B cell (primary cell): ENCODE measurements around the gene ALDH8A1. TPM values are rescaled to one million over a fixed set of nuclear protein-coding genes. Genes with fewer than 3 reads are reported as not detected.

Experiments used
- ATAC-seq: fragments of 200-7000 bp; cut with Tn5 transposase; one replicate; pipeline ENCODE4 v1.10.0; 2021; ENCODE audit warnings: low read depth, mild to moderate bottlenecking, moderate number of reproducible peaks, moderate library complexity
- CTCF ChIA-PET: fragments of 350-600 bp; sonication (Branson Sonifier 250); formaldehyde crosslinking; loops from one replicate; lab custom pipeline; 2021; ENCODE audit warnings: antibody characterized with exemption, inconsistent platforms; lab: Charles Lee
- POLR2A ChIA-PET: fragments of 350-600 bp; sonication (Branson Sonifier 250); formaldehyde crosslinking; loops from one replicate; lab custom pipeline; 2021; ENCODE audit warnings: antibody characterized with exemption; lab: Charles Lee
- DNase-seq: peaks from one replicate; pipeline ENCODE4 v3.0.0; 2013
- H2AFZ ChIP-seq: 2 replicates; pipeline ENCODE4 v1.6.1; 2012; ENCODE audit warnings: mild to moderate bottlenecking, low read depth, low read length; ENCODE audit not compliant: insufficient read depth, poor library complexity, severe bottlenecking
- H3K27ac ChIP-seq, 2 donors: 1 replicate in 1 of 2; 2 replicates in 1 of 2; pipeline ENCODE4 v1.5.1; 2012 to 2013; ENCODE audit warnings: low read length in 2 of 2, mild to moderate bottlenecking in 2 of 2, moderate library complexity in 1 of 2
- H3K27me3 ChIP-seq, 4 experiments: fragments of 200-600 bp in 1 of 4; sonication (generic) in 1 of 4; replicated peaks in 1 of 4; 1 replicate in 2 of 4; 2 replicates in 2 of 4; pipeline versions ENCODE4 v1.6.1 to v1.7.0; 2013 to 2016; ENCODE audit warnings: low read length in 3 of 4, mild to moderate bottlenecking in 2 of 4, mixed read lengths in 1 of 4, moderate library complexity in 1 of 4; ENCODE audit not compliant: insufficient read depth in 4 of 4, control insufficient read depth in 3 of 4; ENCODE audit errors: control extremely low read depth in 1 of 4
- H3K36me3 ChIP-seq, 2 experiments: replicated peaks in 1 of 2; 1 replicate in 1 of 2; 2 replicates in 1 of 2; pipeline versions ENCODE4 v1.6.1 to v1.7.1; 2013; ENCODE audit warnings: low read length in 1 of 2; ENCODE audit not compliant: insufficient read depth in 2 of 2, control insufficient read depth in 1 of 2; ENCODE audit errors: control extremely low read depth in 1 of 2, extremely low read depth in 1 of 2
- H3K4me1 ChIP-seq, 2 donors: fragments of 200-600 bp in 1 of 2; sonication (generic) in 1 of 2; 1 replicate in 1 of 2; 2 replicates in 1 of 2; pipeline versions ENCODE4 v1.5.1 to v1.6.1; 2013 to 2017; ENCODE audit warnings: low read length in 2 of 2; ENCODE audit not compliant: control insufficient read depth in 2 of 2, insufficient read depth in 2 of 2
- H3K4me2 ChIP-seq: replicated peaks from 2 replicates; pipeline ENCODE3; 2012; ENCODE audit warnings: mild to moderate bottlenecking, low read depth, low read length; ENCODE audit not compliant: poor library complexity, severe bottlenecking
- H3K4me3 ChIP-seq, 5 experiments: fragments of 200-600 bp in 1 of 5; sonication (generic) in 1 of 5; 1 replicate in 3 of 5; 2 replicates in 2 of 5; pipeline versions ENCODE4 v1.5.1 to v1.7.0; 2011 to 2016; ENCODE audit warnings: low read length in 4 of 5, mild to moderate bottlenecking in 4 of 5, low read depth in 2 of 5, control low read depth in 1 of 5, moderate library complexity in 1 of 5; ENCODE audit not compliant: insufficient read depth in 1 of 5; ENCODE audit errors: control extremely low read depth in 1 of 5, extremely low read depth in 1 of 5
- H3K79me2 ChIP-seq: fragments of 200-600 bp; sonication (generic); one replicate; pipeline ENCODE4 v1.6.0; 2016; ENCODE audit warnings: low read length; ENCODE audit not compliant: control insufficient read depth, insufficient read depth
- H3K9ac ChIP-seq: fragments of 200-600 bp; sonication (generic); 2 replicates; pipeline ENCODE4 v1.6.1; 2017; ENCODE audit warnings: mild to moderate bottlenecking, low read length, moderate library complexity
- H3K9me3 ChIP-seq, 3 donors: one replicate each; pipeline versions ENCODE4 v1.6.1 to v1.7.1; 2013; ENCODE audit warnings: low read length in 2 of 3; ENCODE audit not compliant: control insufficient read depth in 2 of 3, insufficient read depth in 1 of 3; ENCODE audit errors: control extremely low read depth in 1 of 3
- H4K20me1 ChIP-seq: 2 replicates; pipeline ENCODE4 v1.6.0; 2012; ENCODE audit warnings: mild to moderate bottlenecking, low read length; ENCODE audit not compliant: insufficient read depth, control insufficient read depth, poor library complexity, severe bottlenecking
- H3K27ac Mint-ChIP-seq: one replicate; pipeline ENCODE4 v1.8.0; 2021; ENCODE audit warnings: mixed read lengths
- H3K27me3 Mint-ChIP-seq: one replicate; pipeline ENCODE4 v1.8.0; 2021; ENCODE audit warnings: mixed read lengths
- H3K4me1 Mint-ChIP-seq: one replicate; pipeline ENCODE4 v1.8.0; 2021; ENCODE audit warnings: mixed read lengths
- H3K4me3 Mint-ChIP-seq: one replicate; pipeline ENCODE4 v1.8.0; 2021; ENCODE audit warnings: mixed read lengths
- H3K9me3 Mint-ChIP-seq: one replicate; pipeline ENCODE4 v1.8.0; 2022; ENCODE audit warnings: mixed read lengths; ENCODE audit not compliant: insufficient read depth
- EZH2 ChIP-seq: IDR thresholded peaks from 2 replicates; pipeline ENCODE4 v1.6.1; 2012; ENCODE audit warnings: borderline replicate concordance, low read depth, mild to moderate bottlenecking, moderate library complexity, low read length; ENCODE audit not compliant: insufficient read depth, poor library complexity, severe bottlenecking
- WGBS: methylation state at CpG from one replicate; pipeline ENCODE4 v1.1.5; 2013; ENCODE audit warnings: missing lambda C conversion rate; ENCODE audit not compliant: insufficient coverage; 5-methylcytosine and 5-hydroxymethylcytosine counted together
- intact Hi-C: fragments of 100-400 bp; cut with micrococcal nuclease; formaldehyde crosslinking; loops from one replicate; pipeline ENCODE4 v1.10.0; 2022
- polyA plus RNA-seq: library from polyadenylated mRNA; depleted of rRNA; stranded (reverse); fragments of >200 nt; gene quantifications from 2 replicates; pipeline ENCODE4 v1.2.3, GENCODE V29; 2012
- total RNA-seq, 2 donors: library from RNA; stranded (reverse); fragments of 120-200 nt in 1 of 2; gene quantifications; 1 replicate in 1 of 2; 2 replicates in 1 of 2; pipeline versions ENCODE4 v1.2.3 to v1.2.4, GENCODE V29; 2013 to 2022
- TF ChIP-seq, protein P1 (sequence below): fragments of 200-600 bp; IDR thresholded peaks from one replicate; pipeline ENCODE4 v1.8.0; 2022; ENCODE audit warnings: antibody characterized with exemption, mild to moderate bottlenecking

The ALDH8A1 gene
- total and polyA plus RNA-seq, 2 donors (not counting 1 experiment from before 2014, with no cell fraction given), result 0.49 to 1.1 TPM

DNA sequence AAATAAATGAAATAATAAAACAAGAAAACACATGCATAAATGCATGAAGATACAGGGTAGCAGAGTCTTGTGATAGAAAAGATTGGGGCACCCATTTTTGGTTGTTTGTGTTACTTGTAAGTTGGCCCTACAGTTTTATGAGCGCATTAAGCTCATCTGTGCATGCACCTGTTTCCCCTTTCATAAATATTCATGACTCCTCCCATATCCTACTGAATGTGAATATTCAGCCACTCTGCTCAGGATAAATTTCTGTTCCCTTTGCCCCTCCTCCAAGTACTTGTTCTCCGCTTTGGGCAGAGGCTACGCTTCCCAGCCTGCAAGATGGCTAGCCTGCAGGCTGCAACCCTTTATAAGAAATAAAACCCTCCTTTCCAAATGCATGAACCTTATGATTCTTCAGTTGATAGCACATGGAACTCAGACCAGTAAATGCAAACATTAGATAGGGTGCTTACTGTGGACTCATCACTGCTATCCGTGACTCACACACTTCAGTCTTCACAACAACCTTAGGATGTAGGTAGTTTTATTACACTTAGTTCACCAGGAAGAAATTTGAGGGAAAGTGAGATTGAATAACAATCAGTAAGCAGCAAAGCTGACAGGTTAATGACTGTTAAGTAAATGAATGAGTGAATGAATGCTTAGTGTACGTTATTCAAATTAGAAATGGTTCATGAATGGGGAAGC lies 15.0 kb downstream of the ALDH8A1 start:
- no peak overlapping the region for H3K4me3 ChIP-seq
- no peaks in the 10 kb centered on the region for H3K79me2 ChIP-seq
- POLR2A ChIA-PET, result no interaction called here
- intact Hi-C loops, result no loop called here
- Mint-ChIP-seq H3K27ac (no peak overlapping the region), H3K27me3 (no peaks in the 10 kb centered on the region), H3K9me3 (no peaks in the 10 kb centered on the region), H3K4me1 (no peaks in the 10 kb centered on the region), H3K4me3 (no peak overlapping the region)
- H2AFZ ChIP-seq, result no peak overlapping the region
- no peak for TF ChIP-seq EZH2
- TF ChIP-seq, protein P1, sequence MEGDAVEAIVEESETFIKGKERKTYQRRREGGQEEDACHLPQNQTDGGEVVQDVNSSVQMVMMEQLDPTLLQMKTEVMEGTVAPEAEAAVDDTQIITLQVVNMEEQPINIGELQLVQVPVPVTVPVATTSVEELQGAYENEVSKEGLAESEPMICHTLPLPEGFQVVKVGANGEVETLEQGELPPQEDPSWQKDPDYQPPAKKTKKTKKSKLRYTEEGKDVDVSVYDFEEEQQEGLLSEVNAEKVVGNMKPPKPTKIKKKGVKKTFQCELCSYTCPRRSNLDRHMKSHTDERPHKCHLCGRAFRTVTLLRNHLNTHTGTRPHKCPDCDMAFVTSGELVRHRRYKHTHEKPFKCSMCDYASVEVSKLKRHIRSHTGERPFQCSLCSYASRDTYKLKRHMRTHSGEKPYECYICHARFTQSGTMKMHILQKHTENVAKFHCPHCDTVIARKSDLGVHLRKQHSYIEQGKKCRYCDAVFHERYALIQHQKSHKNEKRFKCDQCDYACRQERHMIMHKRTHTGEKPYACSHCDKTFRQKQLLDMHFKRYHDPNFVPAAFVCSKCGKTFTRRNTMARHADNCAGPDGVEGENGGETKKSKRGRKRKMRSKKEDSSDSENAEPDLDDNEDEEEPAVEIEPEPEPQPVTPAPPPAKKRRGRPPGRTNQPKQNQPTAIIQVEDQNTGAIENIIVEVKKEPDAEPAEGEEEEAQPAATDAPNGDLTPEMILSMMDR, result no peak
- no peak for DNase-seq
- H3K9me3 ChIP-seq, result no peaks in the 10 kb centered on the region
- no peaks in the 10 kb centered on the region for H4K20me1 ChIP-seq
- no peak for ATAC-seq
- H3K36me3 ChIP-seq, result no peaks in the 10 kb centered on the region
- CTCF ChIA-PET, result no interaction called here
- no peaks in the 10 kb centered on the region for H3K27me3 ChIP-seq
- 100% methylated on average over 3 of the region's 5 CpGs for WGBS
- H3K4me1 ChIP-seq, result peaks cover 5 to 6% of the 10 kb centered on the region in 2 donors
- no peak overlapping the region for H3K9ac ChIP-seq
- no peak overlapping the region for H3K4me2 ChIP-seq
- no peak overlapping the region for H3K27ac ChIP-seq
